H1 (cell line): ENCODE results near the gene L3HYPDH. TPM values are rescaled to one million over a fixed set of nuclear protein-coding genes. Genes with fewer than 3 reads are reported as not detected.

Source experiments
- ASH2L ChIP-seq: fragments of 200-600, 300-600 bp; sonication (generic); IDR thresholded peaks from one replicate; pipeline ENCODE4 v1.7.1; 2017; ENCODE audit warnings: low read length
- CBX5 ChIP-seq: fragments of 300-800, 300-1000 bp; sonication (generic); IDR thresholded peaks from 2 replicates; pipeline ENCODE4 v1.7.1; 2016; ENCODE audit warnings: antibody characterized with exemption, low read length, low read depth
- CHD1 ChIP-seq: IDR thresholded peaks from 2 replicates; pipeline ENCODE4 v1.6.1; 2012; ENCODE audit warnings: low read depth, low read length, improper control_type of control experiment
- CTBP2 ChIP-seq: IDR thresholded peaks from 2 replicates; pipeline ENCODE4 v1.7.0; 2011; ENCODE audit warnings: borderline replicate concordance, mild to moderate bottlenecking, moderate library complexity, mixed read lengths, low read length; ENCODE audit not compliant: insufficient read depth, insufficient read length
- EP300 ChIP-seq, 2 experiments: IDR thresholded peaks; 1 replicate in 1 of 2; 2 replicates in 1 of 2; pipeline ENCODE4 v1.6.1; 2011 to 2012; ENCODE audit warnings: low read depth in 2 of 2, low read length in 2 of 2, mild to moderate bottlenecking in 2 of 2, borderline replicate concordance in 1 of 2, inconsistent platforms in 1 of 2, moderate library complexity in 1 of 2
- EZH2 ChIP-seq: fragments of 200-600 bp; sonication (generic); IDR thresholded peaks from 2 replicates; pipeline ENCODE4 v1.7.1; 2012; ENCODE audit warnings: low read depth, mild to moderate bottlenecking, moderate library complexity, low read length, inconsistent platforms; ENCODE audit not compliant: severe bottlenecking
- FOSL1 ChIP-seq: IDR thresholded peaks from 2 replicates; pipeline ENCODE4 v1.6.1; 2011; ENCODE audit warnings: mild to moderate bottlenecking, low read depth, low read length, moderate library complexity; ENCODE audit not compliant: insufficient read depth
- GABPA ChIP-seq: IDR thresholded peaks from 2 replicates; pipeline ENCODE4 v1.6.1; 2011; ENCODE audit warnings: mild to moderate bottlenecking, low read length, moderate library complexity, borderline replicate concordance; ENCODE audit not compliant: insufficient read depth
- RBBP5 ChIP-seq: IDR thresholded peaks from 2 replicates; pipeline ENCODE4 v1.7.1; 2012; ENCODE audit warnings: low read depth, mild to moderate bottlenecking, inconsistent platforms, low read length, moderate library complexity, borderline replicate concordance
- SIN3A ChIP-seq, 2 experiments: IDR thresholded peaks in 1 of 2; conservative IDR thresholded peaks in 1 of 2; 2 replicates each; pipeline ENCODE4 v1.6.1; 2011 to 2012; ENCODE audit warnings: low read length in 2 of 2, improper control_type of control experiment in 1 of 2, low read depth in 1 of 2, mild to moderate bottlenecking in 1 of 2
- SIX5 ChIP-seq: IDR thresholded peaks from 2 replicates; pipeline ENCODE4 v1.6.1; 2011; ENCODE audit warnings: mild to moderate bottlenecking, low read depth, low read length
- SP2 ChIP-seq: IDR thresholded peaks from 2 replicates; pipeline ENCODE4 v1.6.1; 2012; ENCODE audit warnings: mild to moderate bottlenecking, low read length, inconsistent platforms
- SRF ChIP-seq: IDR thresholded peaks from 2 replicates; pipeline ENCODE4 v1.6.1; 2011; ENCODE audit warnings: mild to moderate bottlenecking, low read depth, low read length, moderate library complexity
- TCF12 ChIP-seq: IDR thresholded peaks from 2 replicates; pipeline ENCODE4 v1.6.1; 2011; ENCODE audit warnings: low read depth, mild to moderate bottlenecking, low read length
- TEAD4 ChIP-seq: IDR thresholded peaks from 2 replicates; pipeline ENCODE4 v1.6.1; 2012; ENCODE audit warnings: low read depth, low read length, inconsistent platforms, mixed read lengths
- polyA plus RNA-seq, 7 experiments: library from polyadenylated mRNA; depleted of rRNA in 3 of 7; stranded (reverse) in 5 of 7; unstranded in 2 of 7; fragments of >200 nt in 5 of 7; fragments of 200-250 nt in 2 of 7; gene quantifications; 1 replicate in 5 of 7; 2 replicates in 1 of 7; 4 replicates in 1 of 7; pipeline versions ENCODE4 v1.2.1 to v1.2.3, GENCODE V29; 2011 to 2013; ENCODE audit warnings: missing spikeins in 2 of 7, mixed read lengths in 2 of 7
- total RNA-seq: library from RNA; stranded (reverse); fragmentation: NEBNext Ultra II Directional; extraction: Animal tissue kit (Norgen Biotek cat#: 25700); gene quantifications from 2 replicates; pipeline ENCODE4 v1.2.1, GENCODE V29; 2021
- TF ChIP-seq, protein P1 (sequence below), 3 experiments: IDR thresholded peaks; 1 replicate in 2 of 3; 2 replicates in 1 of 3; pipeline versions ENCODE4 v1.5.1 to v1.6.1; 2011; ENCODE audit warnings: low read length in 3 of 3, mild to moderate bottlenecking in 3 of 3, inconsistent platforms in 2 of 3, low read depth in 1 of 3, moderate library complexity in 1 of 3; ENCODE audit not compliant: insufficient read depth in 1 of 3; ENCODE audit errors: control extremely low read depth in 1 of 3
- TF ChIP-seq, protein P2 (sequence below): IDR thresholded peaks from 2 replicates; pipeline ENCODE4 v1.6.1; 2011; ENCODE audit warnings: low read depth, mild to moderate bottlenecking, low read length; ENCODE audit not compliant: insufficient read depth

L3HYPDH gene
- total and polyA plus RNA-seq, 2 of the 8 experiments (the other 6 are each of a cell fraction or from before 2014, with no cell fraction given) = 11.2 to 15.8 TPM

DNA sequence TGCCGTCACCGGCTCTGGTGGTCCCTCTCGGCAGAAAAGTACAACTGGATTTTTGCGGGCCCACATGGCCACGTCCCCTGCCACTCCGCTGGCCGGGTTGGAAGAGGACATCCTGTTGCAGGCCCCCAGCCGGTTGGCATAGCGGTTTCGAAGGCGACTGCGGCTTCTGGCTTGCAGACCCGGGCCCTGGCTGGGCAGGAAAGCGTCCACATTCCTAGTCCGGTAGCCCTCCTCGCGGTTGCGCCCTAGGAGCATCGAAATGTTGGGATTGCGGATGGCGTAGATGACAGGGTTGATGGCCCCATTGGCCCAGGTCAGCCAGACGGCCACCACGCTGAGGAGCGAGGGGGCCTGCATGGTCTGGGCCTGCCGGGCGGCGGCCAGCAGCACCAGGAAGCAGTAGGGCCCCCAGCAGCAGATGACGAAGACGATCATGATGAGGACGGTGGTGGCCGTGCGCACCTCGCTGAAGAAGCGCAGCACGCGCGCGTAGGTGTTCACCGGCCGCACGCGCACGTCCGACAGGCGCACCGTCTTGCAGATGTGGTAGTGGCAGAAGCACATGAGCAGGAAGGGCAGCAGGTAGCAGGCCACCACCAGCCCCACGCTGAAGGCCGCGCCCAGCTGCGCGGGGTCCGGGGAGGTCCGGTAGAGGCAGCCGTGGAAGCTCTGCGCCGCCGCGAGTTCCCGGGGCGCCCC is 20.3 kb downstream of the L3HYPDH start (continued):
- TF ChIP-seq ASH2L = no peak
- no peak for TF ChIP-seq SIN3A (conservative IDR thresholded peaks at IDR 0.05 in 1 of 2, IDR thresholded peaks at IDR 0.05 in 1 of 2; ENCODE audit: low read depth in 1 of 2, low read length in 2 of 2)
- TF ChIP-seq TEAD4 = peak; percentile 43; the same call in 1 of the 2 replicates
- no peak for TF ChIP-seq CBX5
- TF ChIP-seq, protein P1, sequence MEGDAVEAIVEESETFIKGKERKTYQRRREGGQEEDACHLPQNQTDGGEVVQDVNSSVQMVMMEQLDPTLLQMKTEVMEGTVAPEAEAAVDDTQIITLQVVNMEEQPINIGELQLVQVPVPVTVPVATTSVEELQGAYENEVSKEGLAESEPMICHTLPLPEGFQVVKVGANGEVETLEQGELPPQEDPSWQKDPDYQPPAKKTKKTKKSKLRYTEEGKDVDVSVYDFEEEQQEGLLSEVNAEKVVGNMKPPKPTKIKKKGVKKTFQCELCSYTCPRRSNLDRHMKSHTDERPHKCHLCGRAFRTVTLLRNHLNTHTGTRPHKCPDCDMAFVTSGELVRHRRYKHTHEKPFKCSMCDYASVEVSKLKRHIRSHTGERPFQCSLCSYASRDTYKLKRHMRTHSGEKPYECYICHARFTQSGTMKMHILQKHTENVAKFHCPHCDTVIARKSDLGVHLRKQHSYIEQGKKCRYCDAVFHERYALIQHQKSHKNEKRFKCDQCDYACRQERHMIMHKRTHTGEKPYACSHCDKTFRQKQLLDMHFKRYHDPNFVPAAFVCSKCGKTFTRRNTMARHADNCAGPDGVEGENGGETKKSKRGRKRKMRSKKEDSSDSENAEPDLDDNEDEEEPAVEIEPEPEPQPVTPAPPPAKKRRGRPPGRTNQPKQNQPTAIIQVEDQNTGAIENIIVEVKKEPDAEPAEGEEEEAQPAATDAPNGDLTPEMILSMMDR (IDR thresholded peaks at IDR 0.05; ENCODE audit: control extremely low read depth in 1 of 3, insufficient read depth in 1 of 3, low read depth in 1 of 3, low read length in 3 of 3) = no peak
- no peak for TF ChIP-seq FOSL1
- TF ChIP-seq TCF12 = no peak
- TF ChIP-seq CHD1 = no peak
- no peak for TF ChIP-seq CTBP2
- TF ChIP-seq SIX5 = no peak
- no peak; the same call in 1 of the 2 replicates for TF ChIP-seq RBBP5
- no peak for TF ChIP-seq EP300 (IDR thresholded peaks at IDR 0.05; ENCODE audit: borderline replicate concordance in 1 of 2, low read depth in 2 of 2, low read length in 2 of 2)
- TF ChIP-seq SRF = no peak
- no peak for TF ChIP-seq SP2
- TF ChIP-seq GABPA = no peak
- peak; percentile 62 for TF ChIP-seq EZH2
- TF ChIP-seq, protein P2, sequence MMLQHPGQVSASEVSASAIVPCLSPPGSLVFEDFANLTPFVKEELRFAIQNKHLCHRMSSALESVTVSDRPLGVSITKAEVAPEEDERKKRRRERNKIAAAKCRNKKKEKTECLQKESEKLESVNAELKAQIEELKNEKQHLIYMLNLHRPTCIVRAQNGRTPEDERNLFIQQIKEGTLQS = no peak
